ENCODE results near the gene TOMM20. TPM values are rescaled to one million over a fixed set of nuclear protein-coding genes. Genes with fewer than 3 reads are reported as not detected.
"Not testable (repeated sequence)": the region's sequence is repeated elsewhere in the genome, so short reads cannot be mapped to it uniquely, and the experiment has no call there.

The TOMM20 gene
- total RNA-seq, 8 experiments from 2014 or later = 110 to 371 (median 210) TPM

GRCh38 chr1:235080788-235081187, 47.8 kb downstream of the TOMM20 start:
- H3K4me3 ChIP-seq; ATAC-seq (replicated peaks in 6 of 8); H3K27ac ChIP-seq: not testable (repeated sequence)
- peaks cover 18% of the 10 kb centered on the region in 2 donors for H3K4me1 ChIP-seq (replicated peaks in 1 of 2)
- 60 to 100% (median 89%) methylated on average over 1 to 5 of the region's 5 CpGs for WGBS, 10 experiments
- in situ Hi-C loops (cut with MboI; ENCODE audit: low pct_unique_long_range_greater_than_20kb in 2 of 9, low sequenced_read_pairs in 9 of 9, unreplicated experiment in 9 of 9) = loop anchor here (10.0 to 25.0 kb wide), 9 partner anchors 343 to 968 kb away; partner anchors contain the start of genes IRF2BP2 (in 5 of the 9) and TARBP1 (in 2 of the 9)

GRCh38 chr1:235080297-235080657, 48.4 kb downstream of the TOMM20 start:
- in situ Hi-C loops (cut with MboI; ENCODE audit: low pct_unique_long_range_greater_than_20kb in 2 of 9, low sequenced_read_pairs in 9 of 9, unreplicated experiment in 9 of 9) = loop anchor here (10.0 to 25.0 kb wide), 9 partner anchors 343 to 968 kb away; partner anchors contain the start of genes IRF2BP2 (in 5 of the 9) and TARBP1 (in 2 of the 9)
- 72 to 95% (median 89%) methylated on average over 1 to 4 of the region's 4 CpGs; no CpG with 5 or more reads in 1 of the 10 experiments for WGBS, 10 experiments
- H3K27ac ChIP-seq; ATAC-seq (replicated peaks in 6 of 8); H3K4me3 ChIP-seq: not testable (repeated sequence)
- H3K4me1 ChIP-seq (replicated peaks in 1 of 2) = peaks cover 23% of the 10 kb centered on the region in 2 donors

- WGBS, 10 experiments = 65 to 100% (median 88%) methylated on average over 1 to 6 of the region's 8 CpGs; no CpG with 5 or more reads in 1 of the 10 experiments
- Histone ChIP-seq H3K4me3 (no peak overlapping the region), H3K4me1 (replicated peaks in 1 of 2) (peaks cover 29% of the 10 kb centered on the region in 2 donors), H3K27ac (no peak overlapping the region)
- no peak for ATAC-seq (replicated peaks in 6 of 8)
- in situ Hi-C loops (cut with MboI; ENCODE audit: low pct_unique_long_range_greater_than_20kb in 2 of 9, low sequenced_read_pairs in 9 of 9, unreplicated experiment in 9 of 9) = loop anchor here (10.0 to 25.0 kb wide), 9 partner anchors 342 to 967 kb away; partner anchors contain the start of genes IRF2BP2 (in 5 of the 9) and TARBP1 (in 2 of the 9)
These were observed 49.0 kb downstream of the TOMM20 start for GRCh38 chr1:235079443-235080296.

GRCh38 chr1:235078480-235079381, 49.9 kb downstream of the TOMM20 start:
- H3K27ac ChIP-seq = no peak overlapping the region
- in situ Hi-C loops (cut with MboI; ENCODE audit: low pct_unique_long_range_greater_than_20kb in 2 of 9, low sequenced_read_pairs in 9 of 9, unreplicated experiment in 9 of 9) = loop anchor here in 8 of 9 experiments (25.0 kb wide), 6 partner anchors 341 to 966 kb away; partner anchors contain the start of genes IRF2BP2 (in 4 of the 8) and TARBP1 (in 2 of the 8)
- H3K4me3 ChIP-seq = no peak overlapping the region
- H3K4me1 ChIP-seq (replicated peaks in 1 of 2) = peaks cover 31% of the 10 kb centered on the region in 2 donors
- no peak for ATAC-seq (replicated peaks in 6 of 8)
- 32 to 100% (median 76%) methylated on average over 1 to 8 of the region's 9 CpGs for WGBS, 10 experiments

- Histone ChIP-seq H3K4me3 (no peak overlapping the region), H3K4me1 (replicated peaks in 1 of 2) (peaks cover 22 to 27% of the 10 kb centered on the region in 2 donors), H3K27ac (no peak overlapping the region)
- in situ Hi-C loops (cut with MboI; ENCODE audit: low pct_unique_long_range_greater_than_20kb in 2 of 9, low sequenced_read_pairs in 9 of 9, unreplicated experiment in 9 of 9) = loop anchor here in 8 of 9 experiments (25.0 kb wide), 6 partner anchors 341 to 966 kb away; partner anchors contain the start of genes IRF2BP2 (in 4 of the 8) and TARBP1 (in 2 of the 8)
- no peak for ATAC-seq (replicated peaks in 6 of 8)
- 50 to 96% (median 71%) methylated on average over 1 to 14 of the region's 15 CpGs; no CpG with 5 or more reads in 1 of the 10 experiments for WGBS, 10 experiments
These were observed 50.8 kb downstream of the TOMM20 start for GRCh38 chr1:235077571-235078479.

GRCh38 chr1:235077163-235077540, 51.5 kb downstream of the TOMM20 start:
- no peak for ATAC-seq (replicated peaks in 6 of 8)
- 80 to 86% (median 86%) methylated on average over 1 of the region's 1 CpG; no CpG with 5 or more reads in 7 of the 10 experiments for WGBS, 10 experiments
- H3K4me1 ChIP-seq (replicated peaks in 1 of 2) = peaks cover 20 to 26% of the 10 kb centered on the region in 2 donors
- H3K4me3 ChIP-seq = no peak overlapping the region
- H3K27ac ChIP-seq = no peak overlapping the region
- in situ Hi-C loops (cut with MboI; ENCODE audit: low pct_unique_long_range_greater_than_20kb in 2 of 9, low sequenced_read_pairs in 9 of 9, unreplicated experiment in 9 of 9) = loop anchor here in 8 of 9 experiments (25.0 kb wide), 6 partner anchors 340 to 965 kb away; partner anchors contain the start of genes IRF2BP2 (in 4 of the 8) and TARBP1 (in 2 of the 8)

- no peak for ATAC-seq (replicated peaks in 6 of 8)
- Histone ChIP-seq H3K4me3 (no peak overlapping the region), H3K4me1 (replicated peaks in 1 of 2) (peaks cover 20 to 26% of the 10 kb centered on the region in 2 donors), H3K27ac (no peak overlapping the region)
- in situ Hi-C loops (cut with MboI; ENCODE audit: low pct_unique_long_range_greater_than_20kb in 2 of 9, low sequenced_read_pairs in 9 of 9, unreplicated experiment in 9 of 9) = loop anchor here in 8 of 9 experiments (25.0 kb wide), 6 partner anchors 339 to 964 kb away; partner anchors contain the start of genes IRF2BP2 (in 4 of the 8) and TARBP1 (in 2 of the 8)
- WGBS, 10 experiments = 68 to 100% (median 95%) methylated on average over 1 to 15 of the region's 16 CpGs; no CpG with 5 or more reads in 1 of the 10 experiments
These were observed 52.0 kb downstream of the TOMM20 start for GRCh38 chr1:235076504-235077162.

- Histone ChIP-seq H3K4me3 (no peak overlapping the region), H3K4me1 (replicated peaks in 1 of 2) (peaks cover 20 to 26% of the 10 kb centered on the region in 2 donors), H3K27ac (peak overlapping the region in 1 of 2 donors; percentile 75)
- 52 to 100% (median 89%) methylated on average over 1 to 7 of the region's 8 CpGs; no CpG with 5 or more reads in 3 of the 10 experiments for WGBS, 10 experiments
- ATAC-seq (replicated peaks in 6 of 8) = no peak
- in situ Hi-C loops (cut with MboI; ENCODE audit: low pct_unique_long_range_greater_than_20kb in 2 of 9, low sequenced_read_pairs in 9 of 9, unreplicated experiment in 9 of 9) = loop anchor here in 8 of 9 experiments (25.0 kb wide), 6 partner anchors 339 to 964 kb away; partner anchors contain the start of genes IRF2BP2 (in 4 of the 8) and TARBP1 (in 2 of the 8)
These were observed 52.8 kb downstream of the TOMM20 start for GRCh38 chr1:235075777-235076308.

GRCh38 chr1:235075048-235075776, 53.4 kb downstream of the TOMM20 start:
- Histone ChIP-seq H3K27ac (peak overlapping the region; percentile 75), H3K4me3 (no peak overlapping the region), H3K4me1 (replicated peaks in 1 of 2) (peaks cover 22 to 29% of the 10 kb centered on the region in 2 donors)
- in situ Hi-C loops (cut with MboI; ENCODE audit: low pct_unique_long_range_greater_than_20kb in 2 of 9, low sequenced_read_pairs in 9 of 9, unreplicated experiment in 9 of 9) = loop anchor here in 8 of 9 experiments (25.0 kb wide), 6 partner anchors 338 to 963 kb away; partner anchors contain the start of genes IRF2BP2 (in 4 of the 8) and TARBP1 (in 2 of the 8)
- peak; percentile 43 to 84 (median 64) for ATAC-seq (replicated peaks in 6 of 8)
- 0 to 100% (median 68%) methylated on average over 1 to 18 of the region's 25 CpGs; no CpG with 5 or more reads in 1 of the 10 experiments for WGBS, 10 experiments

GRCh38 chr1:235074523-235075047, 54.1 kb downstream of the TOMM20 start:
- Histone ChIP-seq H3K4me1 (replicated peaks in 1 of 2) (peaks cover 27 to 35% of the 10 kb centered on the region in 2 donors), H3K27ac (peak overlapping the region; percentile 75), H3K4me3 (no peak overlapping the region)
- in situ Hi-C loops (cut with MboI; ENCODE audit: low pct_unique_long_range_greater_than_20kb in 2 of 9, low sequenced_read_pairs in 9 of 9, unreplicated experiment in 9 of 9) = loop anchor here (25.0 kb wide), 7 partner anchors 237 to 962 kb away; partner anchors contain the start of genes IRF2BP2 (in 4 of the 9) and TARBP1 (in 2 of the 9)
- 2 to 33% (median 26%) methylated on average over 2 to 14 of the region's 14 CpGs; no CpG with 5 or more reads in 3 of the 10 experiments for WGBS, 10 experiments
- peak; percentile 44 to 86 (median 78) for ATAC-seq (replicated peaks in 6 of 8)
